SJCRH30 (cell line): ENCODE measurements around the gene ESYT3. TPM values are rescaled to one million over a fixed set of nuclear protein-coding genes. Genes with fewer than 3 reads are reported as not detected.
A peak's percentile ranks its signal among the peaks of the same experiment; 100 is the strongest.
"Not testable (repeated sequence)": the region's sequence is repeated elsewhere in the genome, so short reads cannot be mapped to it uniquely, and the experiment has no call there.

ENCODE experiments used
- DNase-seq, 2 experiments: peaks; one replicate each; pipeline ENCODE4 v3.0.0-alpha.2; 2015 to 2020
- H3K27ac ChIP-seq: fragments of 250-450 bp; sonication (Bioruptor Pico); 2 replicates; pipeline ENCODE4 v1.5.1; 2020; ENCODE audit warnings: mild to moderate bottlenecking, moderate library complexity
- H3K27me3 ChIP-seq: fragments of 250-450 bp; sonication (Bioruptor Pico); 2 replicates; pipeline ENCODE4 v1.5.1; 2020; ENCODE audit warnings: mild to moderate bottlenecking, moderate library complexity
- H3K36me3 ChIP-seq: fragments of 250-450 bp; sonication (Bioruptor Pico); 2 replicates; pipeline ENCODE4 v1.5.1; 2020; ENCODE audit warnings: mild to moderate bottlenecking, moderate library complexity
- H3K4me1 ChIP-seq: fragments of 250-450 bp; sonication (Bioruptor Pico); 2 replicates; pipeline ENCODE4 v1.5.1; 2020; ENCODE audit warnings: mild to moderate bottlenecking, moderate library complexity
- H3K4me3 ChIP-seq: fragments of 250-450 bp; sonication (Bioruptor Pico); 2 replicates; pipeline ENCODE4 v1.5.1; 2020; ENCODE audit warnings: mild to moderate bottlenecking, moderate library complexity
- H3K9me3 ChIP-seq: fragments of 250-450 bp; sonication (Bioruptor Pico); replicated peaks from 2 replicates; pipeline ENCODE4 v1.5.1; 2020; ENCODE audit warnings: mild to moderate bottlenecking, moderate library complexity
- total RNA-seq: library from RNA; depleted of rRNA; stranded (reverse); fragments of >200 nt; shearing (Covaris generic); gene quantifications from 2 replicates; pipeline ENCODE4 v1.2.3, GENCODE V29; 2014

Gene ESYT3
- total RNA-seq, 1 experiment from 2014 or later, result 0.69 TPM

DNA sequence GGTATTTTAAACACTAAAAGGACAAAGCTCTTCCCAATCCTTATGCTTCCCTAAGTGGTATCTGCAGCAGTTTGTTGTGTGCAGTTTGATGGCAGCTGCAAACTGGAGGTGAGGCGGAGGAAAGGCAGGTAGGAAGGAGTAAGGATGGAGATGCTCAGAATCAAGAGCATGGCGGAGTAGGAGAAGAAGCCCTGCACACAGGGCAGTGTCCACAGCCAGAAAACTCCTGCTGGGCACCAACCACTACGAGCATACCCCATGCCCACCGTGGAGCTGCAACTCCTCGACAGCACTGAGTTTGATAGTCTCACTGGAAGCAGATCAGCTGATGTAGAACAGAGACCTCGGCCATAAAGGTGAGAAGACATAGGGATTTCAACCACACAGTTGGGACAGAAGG lies 30.3 kb upstream of the ESYT3 start:
- no peak overlapping the region for H3K4me3 ChIP-seq
- H3K9me3 ChIP-seq, result no peaks in the 10 kb centered on the region
- peaks cover 29% of the 10 kb centered on the region for H3K36me3 ChIP-seq
- H3K27me3 ChIP-seq, result no peaks in the 10 kb centered on the region
- no peak for DNase-seq
- peaks cover 8% of the 10 kb centered on the region for H3K4me1 ChIP-seq
- no peak overlapping the region for H3K27ac ChIP-seq

GRCh38 chr3:138405001-138405400 lies 29.4 kb upstream of the ESYT3 start:
- DNase-seq, result no peak
- no peaks in the 10 kb centered on the region for H3K9me3 ChIP-seq
- peaks cover 29% of the 10 kb centered on the region for H3K36me3 ChIP-seq
- peaks cover 9% of the 10 kb centered on the region for H3K4me1 ChIP-seq
- no peak overlapping the region for H3K4me3 ChIP-seq
- no peak overlapping the region for H3K27ac ChIP-seq
- no peaks in the 10 kb centered on the region for H3K27me3 ChIP-seq

DNA sequence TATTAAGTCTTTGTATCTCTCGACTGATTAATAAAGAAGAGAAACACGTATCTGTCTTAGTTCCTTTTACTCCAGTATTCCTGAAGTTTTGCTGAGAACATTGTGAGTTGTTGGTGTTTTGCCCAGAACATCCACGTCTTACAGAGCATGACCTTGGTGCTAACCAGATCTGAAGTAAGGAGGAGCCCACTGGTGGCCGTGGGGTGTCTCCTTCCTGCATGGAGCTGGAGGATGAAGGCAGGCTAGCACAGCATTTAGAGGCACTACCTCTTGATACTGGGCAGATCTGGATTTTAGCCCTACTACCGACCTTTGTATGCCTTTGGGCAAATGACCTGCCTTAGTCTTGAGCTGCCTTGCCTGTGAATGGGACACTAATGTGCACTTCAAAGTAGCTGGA lies 28.9 kb upstream of the ESYT3 start:
- peaks cover 9% of the 10 kb centered on the region for H3K4me1 ChIP-seq
- H3K36me3 ChIP-seq, result peaks cover 29% of the 10 kb centered on the region

DNA sequence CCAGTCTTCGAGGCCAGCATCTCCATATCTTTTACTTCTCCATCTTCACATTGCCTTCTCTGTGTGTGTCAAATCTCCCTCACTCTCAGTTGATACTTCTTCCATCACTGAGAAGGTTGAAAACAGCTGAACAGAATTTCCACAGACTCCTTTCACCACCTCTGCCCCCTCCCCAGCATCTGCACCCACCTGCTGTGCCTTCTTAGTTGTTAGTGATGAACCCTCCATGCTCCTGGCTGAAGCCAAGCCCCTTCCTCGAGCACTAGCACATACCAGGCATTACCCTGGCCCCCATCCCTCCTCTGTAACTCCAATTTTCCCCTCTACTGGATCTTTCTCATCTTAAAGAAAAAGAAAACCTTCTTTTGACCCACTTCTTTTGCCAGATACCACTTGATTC lies 27.8 kb upstream of the ESYT3 start:
- H3K4me1 ChIP-seq, result peaks cover 9% of the 10 kb centered on the region
- no peak overlapping the region for H3K27ac ChIP-seq
- no peaks in the 10 kb centered on the region for H3K9me3 ChIP-seq
- H3K4me3 ChIP-seq, result no peak overlapping the region
- H3K36me3 ChIP-seq, result peaks cover 29% of the 10 kb centered on the region
- H3K27me3 ChIP-seq, result no peaks in the 10 kb centered on the region
- DNase-seq, result no peak

More for the DNA sequence above, 28.9 kb upstream of the ESYT3 start:
- no peak overlapping the region for H3K4me3 ChIP-seq
- DNase-seq, result no peak
- no peaks in the 10 kb centered on the region for H3K27me3 ChIP-seq
- no peak overlapping the region for H3K27ac ChIP-seq
- H3K9me3 ChIP-seq, result no peaks in the 10 kb centered on the region

- H3K9me3 ChIP-seq, result no peaks in the 10 kb centered on the region
- H3K27ac ChIP-seq, result no peak overlapping the region
- no peak overlapping the region for H3K4me3 ChIP-seq
- H3K4me1 ChIP-seq, result peaks cover 9% of the 10 kb centered on the region
- DNase-seq, result no peak
- peaks cover 24% of the 10 kb centered on the region for H3K36me3 ChIP-seq
- H3K27me3 ChIP-seq, result no peaks in the 10 kb centered on the region
Measured at GRCh38 chr3:138407236-138407907, 27.0 kb upstream of the ESYT3 start.

DNA sequence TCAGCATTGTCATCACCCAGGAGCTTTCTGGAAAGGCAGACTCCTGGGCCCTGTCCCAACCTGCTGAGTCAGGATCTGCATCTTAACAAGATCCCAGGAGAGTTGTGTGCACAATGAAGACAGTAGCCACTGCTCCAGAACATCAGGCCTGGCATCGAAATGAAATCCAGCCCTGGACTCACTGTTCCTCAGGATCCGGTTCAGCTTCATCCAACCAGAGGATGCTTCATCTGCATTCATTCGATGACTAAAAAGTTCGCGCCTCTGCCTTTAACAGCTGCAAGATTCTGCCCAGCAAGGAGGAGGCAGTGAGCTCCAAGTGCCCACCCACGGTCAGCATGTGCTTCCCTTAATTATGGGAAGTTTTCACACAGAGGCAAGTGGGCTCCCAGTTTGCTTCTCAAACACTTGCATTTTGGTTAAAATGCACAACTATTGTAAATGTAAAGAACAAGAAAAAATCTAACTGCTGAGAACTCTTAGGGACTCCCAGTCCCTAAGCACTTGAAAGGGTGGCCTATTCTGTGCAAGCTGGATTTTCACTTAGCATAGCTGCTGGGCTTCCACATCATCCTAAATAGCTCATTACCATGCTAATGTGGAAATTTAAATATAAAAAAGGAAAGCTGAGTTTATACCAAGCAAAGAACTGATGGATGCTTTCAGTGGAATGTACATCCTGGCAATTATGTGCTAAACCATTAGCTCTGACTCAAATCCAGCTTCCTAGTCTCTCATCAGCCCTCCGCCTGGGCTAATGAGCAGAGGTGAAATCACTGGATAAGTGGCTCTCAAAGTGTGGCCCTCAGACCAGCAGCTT lies 25.5 kb upstream of the ESYT3 start:
- DNase-seq, result peak; percentile 53 to 66
- H3K4me3 ChIP-seq, result no peak overlapping the region
- H3K27ac ChIP-seq, result no peak overlapping the region
- peaks cover 9% of the 10 kb centered on the region for H3K4me1 ChIP-seq
- peaks cover 12% of the 10 kb centered on the region for H3K36me3 ChIP-seq
- H3K9me3 ChIP-seq, result no peaks in the 10 kb centered on the region
- no peaks in the 10 kb centered on the region for H3K27me3 ChIP-seq

- Histone ChIP-seq H3K27me3 (no peaks in the 10 kb centered on the region), H3K4me1 (peaks cover 16% of the 10 kb centered on the region), H3K36me3 (no peaks in the 10 kb centered on the region), H3K4me3 (no peak overlapping the region), H3K9me3 (no peaks in the 10 kb centered on the region), H3K27ac (no peak overlapping the region)
- no peak for DNase-seq
Measured at GRCh38 chr3:138412821-138413551, 21.4 kb upstream of the ESYT3 start.

DNA sequence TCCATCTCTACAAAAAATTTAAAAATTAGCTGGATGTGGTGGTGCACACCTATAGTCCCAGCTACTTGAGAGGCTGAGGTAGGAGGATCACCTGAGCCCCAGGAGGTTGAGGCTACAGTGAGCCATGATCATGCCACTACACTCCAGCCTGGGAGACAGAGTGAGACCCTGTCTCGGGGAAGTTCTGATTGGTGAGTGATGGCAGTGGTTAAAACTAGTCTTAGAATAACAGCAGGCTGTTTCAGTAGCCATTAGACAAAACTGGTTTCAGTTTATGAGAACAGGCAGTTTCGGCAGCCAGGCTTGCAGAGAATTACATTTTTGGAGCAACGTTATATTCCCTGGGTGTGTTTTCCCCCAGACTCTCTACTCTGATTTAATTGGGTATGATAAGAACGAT lies 18.2 kb upstream of the ESYT3 start:
- not testable (repeated sequence) for H3K27me3 ChIP-seq, H3K4me3 ChIP-seq, H3K36me3 ChIP-seq

GRCh38 chr3:138417559-138417982 lies 16.8 kb upstream of the ESYT3 start:
- H3K27ac ChIP-seq, result peak overlapping the region; percentile 19
- no peaks in the 10 kb centered on the region for H3K27me3 ChIP-seq
- DNase-seq, result peak; percentile 87 to 95
- H3K36me3 ChIP-seq, result no peaks in the 10 kb centered on the region
- no peaks in the 10 kb centered on the region; the same call in 1 of the 2 replicates for H3K9me3 ChIP-seq
- peaks cover 20% of the 10 kb centered on the region for H3K4me1 ChIP-seq
- H3K4me3 ChIP-seq, result no peak overlapping the region

More for the DNA sequence above, 18.2 kb upstream of the ESYT3 start:
- H3K4me1 ChIP-seq, result peaks cover 20% of the 10 kb centered on the region
- not testable (repeated sequence) for H3K27ac ChIP-seq, H3K9me3 ChIP-seq, DNase-seq

DNA sequence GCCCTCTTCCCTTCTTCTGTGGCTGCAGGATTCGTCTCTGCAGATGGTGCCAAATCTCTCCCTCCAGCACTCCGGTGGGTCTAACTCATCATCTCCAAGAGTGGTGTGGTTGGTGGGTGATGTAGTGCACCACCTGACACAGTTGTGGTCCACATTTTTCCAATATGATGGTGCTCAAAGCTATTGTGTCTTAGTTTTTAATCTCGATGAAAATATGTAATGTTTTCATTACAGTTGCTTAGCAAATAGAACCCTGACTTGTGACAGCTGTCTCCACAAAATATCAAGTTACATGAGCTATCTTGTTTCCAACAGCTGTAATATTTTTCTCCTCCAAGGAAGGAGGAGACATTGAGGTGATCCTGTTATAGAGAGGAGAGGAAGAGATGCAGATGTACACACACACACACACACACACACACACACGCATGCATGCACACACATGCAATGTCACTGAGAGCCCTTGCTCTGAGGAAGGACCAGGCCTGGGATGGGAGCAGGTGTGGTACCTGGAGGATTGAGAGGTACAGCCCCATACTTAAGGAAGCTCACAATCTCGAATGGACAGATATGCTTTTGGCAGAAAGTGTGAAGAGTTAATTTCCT lies 15.7 kb upstream of the ESYT3 start:
- H3K27me3 ChIP-seq, result no peaks in the 10 kb centered on the region
- no peaks in the 10 kb centered on the region; the same call in 1 of the 2 replicates for H3K9me3 ChIP-seq
- peak; percentile 86 to 92 for DNase-seq
- no peaks in the 10 kb centered on the region for H3K36me3 ChIP-seq
- peak overlapping the region; percentile 34 for H3K27ac ChIP-seq
- peaks cover 20% of the 10 kb centered on the region for H3K4me1 ChIP-seq
- H3K4me3 ChIP-seq, result no peak overlapping the region

GRCh38 chr3:138423316-138423715 lies 11.1 kb upstream of the ESYT3 start:
- H3K9me3 ChIP-seq, result no peaks in the 10 kb centered on the region; the same call in 1 of the 2 replicates
- H3K4me1 ChIP-seq, result peaks cover 10% of the 10 kb centered on the region
- H3K36me3 ChIP-seq, result no peaks in the 10 kb centered on the region
- no peak overlapping the region for H3K27ac ChIP-seq
- no peak for DNase-seq
- H3K27me3 ChIP-seq, result no peaks in the 10 kb centered on the region
- no peak overlapping the region for H3K4me3 ChIP-seq

DNA sequence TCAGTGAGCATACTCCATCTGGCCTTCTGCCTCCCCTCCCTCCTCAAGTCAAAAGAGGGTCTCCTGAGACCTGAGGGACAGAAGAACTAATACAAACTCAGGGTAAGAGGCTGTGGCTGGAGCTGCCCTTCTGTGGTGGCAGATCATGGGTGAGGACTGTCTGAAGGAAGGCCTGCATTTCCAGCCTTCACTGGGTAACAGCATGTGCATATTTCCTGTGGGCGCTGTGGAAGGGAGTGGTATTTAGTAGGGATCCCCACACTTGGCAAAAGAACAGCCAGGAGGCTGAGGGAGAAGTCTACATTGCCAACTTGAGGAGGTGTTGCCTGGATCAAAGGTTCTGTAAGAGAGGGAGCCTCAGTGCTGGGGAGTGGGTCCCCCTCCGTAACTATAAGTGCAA lies 10.1 kb upstream of the ESYT3 start:
- no peak for DNase-seq
- no peaks in the 10 kb centered on the region for H3K27me3 ChIP-seq
- no peaks in the 10 kb centered on the region; the same call in 1 of the 2 replicates for H3K9me3 ChIP-seq
- peaks cover 2% of the 10 kb centered on the region for H3K4me1 ChIP-seq
- H3K4me3 ChIP-seq, result no peak overlapping the region
- no peaks in the 10 kb centered on the region for H3K36me3 ChIP-seq
- H3K27ac ChIP-seq, result no peak overlapping the region

DNA sequence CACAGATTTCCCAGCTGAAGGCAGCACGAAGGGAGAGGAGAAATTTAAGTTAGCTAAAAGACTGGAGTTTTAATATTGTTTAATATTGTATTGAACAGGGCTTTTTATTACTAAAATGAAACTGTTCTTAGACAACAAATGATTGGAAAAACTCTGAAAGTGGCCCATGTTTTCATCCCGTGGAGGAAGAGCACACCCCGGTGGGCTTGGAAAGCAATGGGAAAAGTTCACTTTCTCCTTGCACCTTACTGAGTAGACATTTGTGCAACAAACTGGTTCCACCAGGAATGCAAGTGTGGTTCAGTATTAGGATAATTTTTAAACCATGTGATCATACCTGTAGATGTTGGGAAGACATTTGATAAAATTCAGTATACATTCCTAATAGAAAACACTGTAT lies 8.2 kb upstream of the ESYT3 start:
- Histone ChIP-seq H3K27me3 (no peaks in the 10 kb centered on the region), H3K27ac (no peak overlapping the region), H3K36me3 (no peaks in the 10 kb centered on the region), H3K4me3 (no peak overlapping the region), H3K4me1 (no peaks in the 10 kb centered on the region), H3K9me3 (no peaks in the 10 kb centered on the region; the same call in 1 of the 2 replicates)
- DNase-seq, result peak in 1 of 2 experiments; percentile 62

GRCh38 chr3:138426754-138427153 lies 7.7 kb upstream of the ESYT3 start:
- H3K36me3 ChIP-seq, H3K4me3 ChIP-seq, DNase-seq, H3K27ac ChIP-seq, H3K27me3 ChIP-seq, H3K9me3 ChIP-seq, H3K4me1 ChIP-seq: not testable (repeated sequence)
